Activated T-cell treated with anti-CD3 and anti-CD28 coated beads, Interleukin-2, amount 50 U/mL, for 4 hours (primary cell): ENCODE data around the gene IMMP2L. TPM values are rescaled to one million over a fixed set of nuclear protein-coding genes. Genes with fewer than 3 reads are reported as not detected.
"Not testable (repeated sequence)": the region's sequence is repeated elsewhere in the genome, so short reads cannot be mapped to it uniquely, and the experiment has no call there.

Source experiments
- ATAC-seq, 2 donors: fragments of 200-7000 bp; cut with Tn5 transposase; one replicate each; pipeline ENCODE4 v1.10.0; 2021
- DNase-seq: peaks from one replicate; pipeline ENCODE4 v3.0.0-alpha.2; 2020
- H3K27me3 Mint-ChIP-seq: one replicate; pipeline ENCODE4 v1.8.0; 2021; ENCODE audit warnings: low read depth, mixed read lengths
- H3K36me3 Mint-ChIP-seq: one replicate; pipeline ENCODE4 v1.8.0; 2022; ENCODE audit warnings: mixed read lengths; ENCODE audit not compliant: insufficient read depth
- H3K4me1 Mint-ChIP-seq: one replicate; pipeline ENCODE4 v1.8.0; 2021; ENCODE audit warnings: low read depth, mixed read lengths
- H3K4me3 Mint-ChIP-seq: one replicate; pipeline ENCODE4 v1.8.0; 2021; ENCODE audit warnings: mild to moderate bottlenecking, moderate library complexity, mixed read lengths
- H3K9me3 Mint-ChIP-seq: one replicate; pipeline ENCODE4 v1.8.0; 2021; ENCODE audit warnings: mixed read lengths
- total RNA-seq, 3 donors: library from RNA; stranded (reverse); gene quantifications; one replicate each; pipeline ENCODE4 v1.2.1, GENCODE V29; 2021

The IMMP2L gene
- total RNA-seq, 3 donors from 2014 or later: 18.7 to 22.9 (median 19.2) TPM

DNA sequence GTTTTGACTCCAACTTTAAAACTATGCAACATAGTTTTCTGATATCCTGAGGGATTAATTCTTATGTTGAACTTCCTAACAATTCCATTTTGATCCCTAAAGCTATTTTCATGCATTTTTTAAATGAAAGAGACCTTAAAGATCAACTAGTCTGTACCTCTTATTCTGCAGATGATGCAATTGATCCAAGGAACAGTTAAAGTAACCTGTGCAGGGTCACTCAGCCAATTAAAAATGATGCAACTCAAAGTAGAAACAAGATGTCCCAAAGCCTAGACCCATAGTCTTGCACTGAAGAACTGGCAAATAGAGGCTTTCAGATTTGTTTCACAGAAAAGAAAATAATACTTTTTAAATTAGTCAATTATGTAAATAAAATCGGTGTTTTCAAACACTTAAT lies 86.3 kb downstream of the IMMP2L start:
- no peaks in the 10 kb centered on the region for H3K27me3 Mint-ChIP-seq
- DNase-seq (no peak), ATAC-seq (no peak)
- H3K9me3 Mint-ChIP-seq: peaks cover 7% of the 10 kb centered on the region
- H3K4me1 Mint-ChIP-seq: no peaks in the 10 kb centered on the region
- H3K36me3 Mint-ChIP-seq: peaks cover 14% of the 10 kb centered on the region
- H3K4me3 Mint-ChIP-seq: no peak overlapping the region

DNA sequence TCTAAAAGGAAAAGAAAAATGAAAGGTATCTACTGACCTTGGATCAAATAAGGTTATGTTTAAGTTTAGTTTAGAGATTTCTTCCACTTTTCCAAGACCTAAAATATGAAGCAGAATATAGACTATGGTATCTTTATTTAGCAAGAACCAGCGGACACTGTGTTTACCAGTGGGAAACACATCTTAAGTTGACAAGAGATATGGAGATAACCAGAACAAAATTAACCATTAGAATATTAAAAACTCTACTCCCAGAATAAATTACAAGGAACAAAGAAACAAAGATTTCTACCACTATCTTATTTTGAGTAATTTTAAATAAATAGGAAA lies 86.9 kb downstream of the IMMP2L start:
- no peaks in the 10 kb centered on the region for H3K4me1 Mint-ChIP-seq
- no peaks in the 10 kb centered on the region for H3K27me3 Mint-ChIP-seq
- H3K4me3 Mint-ChIP-seq: no peak overlapping the region
- no peak for ATAC-seq
- peaks cover 17% of the 10 kb centered on the region for H3K36me3 Mint-ChIP-seq
- peaks cover 9% of the 10 kb centered on the region for H3K9me3 Mint-ChIP-seq
- DNase-seq: no peak

DNA sequence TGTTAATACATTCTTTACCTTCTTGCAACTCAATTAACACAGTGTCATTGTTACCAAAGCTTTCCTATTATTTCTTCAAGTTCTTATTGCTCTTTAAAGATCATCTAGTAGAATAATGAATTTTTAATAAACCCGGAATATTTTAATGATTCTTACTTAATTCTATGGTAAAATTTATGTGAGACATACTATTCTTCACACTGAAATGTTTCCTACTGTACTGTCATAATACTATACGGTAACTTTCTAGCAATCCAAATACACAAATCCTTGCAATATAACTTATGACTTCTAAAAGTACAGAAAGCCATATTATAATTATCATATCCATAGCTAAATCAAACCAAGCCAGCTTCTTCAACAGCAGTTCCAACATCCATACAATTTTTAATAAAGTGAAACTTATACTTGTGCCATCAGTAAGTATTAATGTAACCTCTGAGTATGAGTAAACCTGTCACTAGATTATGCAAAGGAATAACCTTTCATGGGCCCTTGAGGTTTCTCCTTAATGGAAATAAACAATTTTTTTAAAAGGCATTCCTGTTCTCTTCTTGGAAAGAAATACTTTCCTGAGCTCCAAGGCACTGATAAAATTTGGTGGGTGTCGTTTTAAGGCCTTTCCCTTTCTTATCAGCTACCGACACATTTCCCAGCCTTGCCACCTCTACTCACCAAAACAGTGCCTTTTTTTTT lies 87.4 kb downstream of the IMMP2L start:
- H3K9me3 Mint-ChIP-seq: peaks cover 9% of the 10 kb centered on the region
- H3K4me3 Mint-ChIP-seq: no peak overlapping the region
- no peaks in the 10 kb centered on the region for H3K4me1 Mint-ChIP-seq
- ATAC-seq (no peak), DNase-seq (no peak)
- no peaks in the 10 kb centered on the region for H3K27me3 Mint-ChIP-seq
- H3K36me3 Mint-ChIP-seq: peaks cover 17% of the 10 kb centered on the region

DNA sequence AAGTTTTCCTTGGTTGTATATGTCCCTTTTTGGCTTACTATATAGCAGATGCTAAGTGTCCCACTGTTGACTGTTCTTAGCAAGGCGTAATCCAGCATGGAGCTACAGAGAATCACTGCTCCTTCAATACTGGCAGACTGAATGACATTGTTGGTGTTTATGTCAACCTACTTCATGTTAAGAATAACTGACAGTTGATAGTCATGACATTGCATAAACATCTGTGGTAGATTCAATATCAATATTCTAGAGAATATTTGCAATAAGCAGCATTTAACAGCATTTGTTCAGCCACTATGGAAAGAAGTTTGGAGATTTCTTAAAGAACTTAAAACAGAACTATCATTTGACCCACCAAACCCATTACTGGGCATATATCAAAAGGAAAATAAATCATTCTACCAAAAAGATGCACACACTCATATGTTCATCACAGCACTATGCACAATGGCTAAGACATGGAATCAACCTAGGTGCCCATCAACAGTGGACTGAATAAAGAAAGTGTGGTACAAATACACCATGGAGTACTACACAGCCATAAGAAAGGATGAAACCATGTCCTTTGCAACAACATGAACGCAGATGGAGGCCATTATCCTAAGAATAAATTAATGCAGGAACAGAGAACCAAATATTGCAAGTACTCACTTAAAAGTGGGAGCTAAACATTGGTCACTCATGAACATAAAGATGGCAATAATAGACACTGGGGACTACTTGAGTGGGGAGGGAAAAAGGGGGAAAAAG lies 88.7 kb downstream of the IMMP2L start:
- DNase-seq (no peak), ATAC-seq (no peak)
- peaks cover 13% of the 10 kb centered on the region for H3K9me3 Mint-ChIP-seq
- H3K27me3 Mint-ChIP-seq: no peaks in the 10 kb centered on the region
- peaks cover 19% of the 10 kb centered on the region for H3K36me3 Mint-ChIP-seq
- H3K4me1 Mint-ChIP-seq: no peaks in the 10 kb centered on the region
- H3K4me3 Mint-ChIP-seq: no peak overlapping the region

DNA sequence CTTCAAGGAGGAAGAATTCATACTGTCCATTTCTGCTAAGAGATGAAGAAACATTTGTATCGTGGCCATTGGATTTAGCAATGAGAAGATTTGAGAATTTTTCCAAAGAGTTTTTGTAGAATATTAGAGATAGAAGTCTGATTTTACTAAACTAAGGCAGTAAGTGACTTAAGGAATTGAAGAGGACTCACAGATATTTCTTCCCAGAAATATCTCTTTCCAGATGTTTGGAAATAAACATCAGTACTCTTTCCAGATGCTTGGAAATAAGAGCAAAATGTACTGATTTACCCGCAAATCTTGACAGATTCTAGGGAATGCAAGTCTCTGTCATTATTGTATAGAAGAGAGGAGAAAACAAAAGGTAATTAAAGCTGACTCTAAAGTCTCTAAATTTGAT lies 91.3 kb downstream of the IMMP2L start:
- peaks cover 17% of the 10 kb centered on the region for H3K9me3 Mint-ChIP-seq
- no peaks in the 10 kb centered on the region for H3K27me3 Mint-ChIP-seq
- DNase-seq: no peak
- H3K4me1 Mint-ChIP-seq: no peaks in the 10 kb centered on the region
- no peak for ATAC-seq
- H3K36me3 Mint-ChIP-seq: peaks cover 17% of the 10 kb centered on the region
- no peak overlapping the region for H3K4me3 Mint-ChIP-seq

DNA sequence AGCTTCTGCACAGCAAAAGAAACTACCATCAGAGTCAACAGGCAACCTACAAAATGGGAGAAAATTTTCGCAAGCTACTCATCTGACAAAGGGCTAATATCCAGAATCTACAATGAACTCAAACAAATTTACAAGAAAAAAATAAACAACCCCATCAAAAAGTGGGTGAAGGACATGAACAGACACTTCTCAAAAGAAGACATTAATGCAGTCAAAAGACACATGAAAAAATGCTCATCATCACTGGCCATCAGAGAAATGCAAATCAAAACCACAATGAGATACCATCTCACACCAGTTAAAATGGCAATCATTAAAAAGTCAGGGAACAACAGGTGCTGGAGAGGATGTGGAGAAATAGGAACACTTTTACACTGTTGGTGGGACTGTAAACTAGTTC lies 92.4 kb downstream of the IMMP2L start:
- peaks cover 17% of the 10 kb centered on the region for H3K9me3 Mint-ChIP-seq
- not testable (repeated sequence) for DNase-seq, ATAC-seq, H3K4me1 Mint-ChIP-seq, H3K27me3 Mint-ChIP-seq, H3K4me3 Mint-ChIP-seq
- H3K36me3 Mint-ChIP-seq: peaks cover 17% of the 10 kb centered on the region

DNA sequence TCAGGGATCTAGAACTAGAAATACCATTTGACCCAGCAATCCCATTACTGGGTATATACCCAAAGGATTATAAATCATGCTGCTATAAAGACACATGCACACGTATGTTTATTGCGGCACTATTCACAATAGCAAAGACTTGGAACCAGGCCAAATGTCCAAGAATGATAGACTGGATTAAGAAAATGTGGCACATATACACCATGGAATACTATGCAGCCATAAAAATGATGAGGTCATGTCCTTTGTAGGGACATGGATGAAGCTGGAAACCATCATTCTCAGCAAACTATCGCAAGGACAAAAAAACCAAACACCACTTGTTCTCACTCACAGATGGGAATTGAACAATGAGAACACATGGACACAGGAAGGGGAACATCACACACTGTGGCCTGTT lies 96.5 kb downstream of the IMMP2L start:
- DNase-seq, H3K27me3 Mint-ChIP-seq, H3K9me3 Mint-ChIP-seq, H3K4me1 Mint-ChIP-seq, ATAC-seq, H3K4me3 Mint-ChIP-seq: not testable (repeated sequence)
- peaks cover 11% of the 10 kb centered on the region for H3K36me3 Mint-ChIP-seq

DNA sequence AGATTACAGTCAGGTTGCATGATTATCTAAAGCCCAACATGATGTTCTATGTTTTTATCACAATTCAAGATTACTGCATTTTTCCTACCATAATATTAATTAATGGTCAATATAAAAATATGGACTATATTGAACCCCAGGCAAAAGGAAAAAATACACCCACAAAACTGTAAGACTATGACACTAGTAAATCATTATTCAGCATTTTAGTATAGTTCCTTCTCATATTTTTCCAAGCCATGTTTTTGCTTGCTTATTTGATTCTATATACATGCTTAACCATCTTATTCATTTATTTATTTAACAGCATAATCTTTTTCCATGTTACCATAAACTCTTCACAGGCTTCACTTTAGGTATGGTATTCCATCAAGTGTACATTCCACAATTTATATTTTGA lies 101.6 kb downstream of the IMMP2L start:
- Mint-ChIP-seq H3K9me3 (no peaks in the 10 kb centered on the region), H3K4me3 (no peak overlapping the region), H3K27me3 (no peaks in the 10 kb centered on the region), H3K4me1 (no peaks in the 10 kb centered on the region), H3K36me3 (peaks cover 4% of the 10 kb centered on the region)
- ATAC-seq: no peak
- DNase-seq: no peak

DNA sequence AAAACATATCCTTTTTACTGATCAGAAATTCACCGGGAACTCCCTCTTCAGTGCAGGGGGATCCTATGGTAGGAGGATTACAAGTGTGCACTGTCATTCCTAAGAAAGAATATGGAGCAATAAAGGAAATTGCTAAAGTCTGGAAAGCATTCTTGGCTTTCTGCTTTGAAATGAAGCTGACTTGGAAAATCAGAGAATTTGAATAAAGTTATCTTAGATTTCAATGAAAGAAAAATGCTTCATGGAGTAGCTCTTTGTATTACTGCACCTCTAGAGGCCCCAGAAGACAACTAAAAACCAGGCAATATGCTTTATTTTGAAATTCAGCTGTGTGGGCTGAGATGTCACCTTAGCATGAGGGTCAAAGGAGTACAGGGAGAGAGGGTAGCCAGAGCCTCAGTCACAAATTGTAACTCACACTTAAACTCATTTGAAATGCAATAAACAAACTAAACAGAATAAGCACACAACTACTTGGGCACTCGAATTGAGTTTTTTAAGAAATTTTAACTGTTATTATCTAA lies 102.5 kb downstream of the IMMP2L start:
- DNase-seq (no peak), ATAC-seq (no peak)
- H3K9me3 Mint-ChIP-seq: no peaks in the 10 kb centered on the region
- H3K4me1 Mint-ChIP-seq: no peaks in the 10 kb centered on the region
- peaks cover 4% of the 10 kb centered on the region for H3K36me3 Mint-ChIP-seq
- H3K4me3 Mint-ChIP-seq: no peak overlapping the region
- no peaks in the 10 kb centered on the region for H3K27me3 Mint-ChIP-seq

DNA sequence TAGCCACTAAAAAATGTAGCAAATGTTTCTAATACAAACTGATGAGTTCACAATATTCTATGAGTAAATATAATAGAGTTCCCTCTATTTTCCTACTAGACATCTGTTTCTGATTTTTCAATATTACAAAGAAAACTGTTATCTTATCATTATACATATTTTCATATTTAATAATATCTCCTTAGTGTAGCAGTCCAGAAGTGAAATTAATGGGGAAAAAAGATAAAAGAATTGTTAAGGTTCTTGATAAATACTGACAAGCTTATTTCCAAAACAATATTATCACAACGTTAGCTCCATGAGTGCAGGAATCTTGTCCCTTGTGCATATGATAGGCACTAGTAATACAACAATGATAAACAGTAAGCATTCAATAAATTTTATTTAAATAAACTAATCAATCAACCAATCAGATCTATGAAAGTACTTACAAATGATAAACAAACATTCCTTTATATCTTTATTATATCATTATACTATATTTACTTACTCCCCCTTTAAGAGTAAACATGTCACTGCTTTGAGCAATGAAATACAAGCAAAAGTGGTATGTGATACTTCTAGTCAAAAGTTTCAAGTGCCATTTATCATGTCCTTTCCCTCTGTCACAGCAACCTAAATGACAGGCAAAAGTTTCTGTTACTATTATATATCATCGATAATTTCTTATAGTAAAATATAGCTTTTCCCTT lies 103.1 kb downstream of the IMMP2L start:
- H3K27me3 Mint-ChIP-seq: no peaks in the 10 kb centered on the region

DNA sequence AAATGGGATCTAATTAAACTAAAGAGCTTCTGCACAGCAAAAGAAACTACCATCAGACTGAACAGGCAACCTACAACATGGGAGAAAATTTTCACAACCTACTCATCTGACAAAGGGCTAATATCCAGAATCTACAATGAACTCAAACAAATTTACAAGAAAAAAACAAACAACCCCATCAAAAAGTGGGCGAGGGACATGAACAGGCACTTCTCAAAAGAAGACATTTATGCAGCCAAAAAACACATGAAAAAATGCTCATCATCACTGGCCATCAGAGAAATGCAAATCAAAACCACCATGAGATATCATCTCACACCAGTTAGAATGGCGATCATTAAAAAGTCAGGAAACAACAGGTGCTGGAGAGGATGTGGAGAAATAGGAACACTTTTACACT lies 111.6 kb downstream of the IMMP2L start:
- H3K36me3 Mint-ChIP-seq, ATAC-seq, H3K4me3 Mint-ChIP-seq, H3K27me3 Mint-ChIP-seq, H3K4me1 Mint-ChIP-seq, DNase-seq: not testable (repeated sequence)
- H3K9me3 Mint-ChIP-seq: peaks cover 11% of the 10 kb centered on the region

More for the DNA sequence above, 103.1 kb downstream of the IMMP2L start:
- H3K36me3 Mint-ChIP-seq: peaks cover 4% of the 10 kb centered on the region
- DNase-seq: no peak
- H3K9me3 Mint-ChIP-seq: no peaks in the 10 kb centered on the region
- H3K4me1 Mint-ChIP-seq: no peaks in the 10 kb centered on the region
- no peak overlapping the region for H3K4me3 Mint-ChIP-seq
- ATAC-seq: no peak

DNA sequence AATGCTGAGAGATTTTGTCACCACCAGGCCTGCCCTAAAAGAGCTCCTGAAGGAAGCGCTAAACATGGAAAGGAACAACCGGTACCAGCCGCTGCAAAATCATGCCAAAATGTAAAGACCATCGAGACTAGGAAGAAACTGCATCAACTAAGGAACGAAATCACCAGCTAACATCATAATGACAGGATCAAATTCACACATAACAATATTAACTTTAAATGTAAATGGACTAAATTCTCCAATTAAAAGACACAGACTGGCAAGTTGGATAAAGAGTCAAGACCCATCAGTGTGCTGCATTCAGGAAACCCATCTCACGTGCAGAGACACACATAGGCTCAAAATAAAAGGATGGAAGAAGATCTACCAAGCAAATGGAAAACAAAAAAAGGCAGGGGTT lies 114.8 kb downstream of the IMMP2L start:
- DNase-seq, H3K9me3 Mint-ChIP-seq, ATAC-seq, H3K4me3 Mint-ChIP-seq, H3K4me1 Mint-ChIP-seq, H3K27me3 Mint-ChIP-seq, H3K36me3 Mint-ChIP-seq: not testable (repeated sequence)

DNA sequence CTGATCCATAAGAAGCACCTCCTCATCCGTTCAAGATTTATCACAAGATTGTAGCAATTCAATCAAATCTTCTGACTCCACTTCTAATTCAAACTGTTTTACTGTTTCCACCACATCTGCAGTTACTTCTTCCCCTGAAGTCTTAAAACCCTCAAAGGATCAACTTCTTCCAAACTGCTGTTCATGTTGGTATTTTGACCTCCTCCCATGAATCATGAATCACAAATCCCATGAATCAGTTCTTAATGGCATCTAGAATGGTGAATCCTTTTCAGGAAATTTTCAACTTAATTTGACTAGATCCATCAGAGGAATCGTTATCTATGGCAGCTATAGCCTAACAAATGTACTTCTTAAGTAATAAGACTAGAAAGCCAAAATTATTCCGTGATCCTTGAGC lies 122.3 kb downstream of the IMMP2L start:
- Mint-ChIP-seq H3K27me3 (no peaks in the 10 kb centered on the region), H3K4me3 (no peak overlapping the region)

DNA sequence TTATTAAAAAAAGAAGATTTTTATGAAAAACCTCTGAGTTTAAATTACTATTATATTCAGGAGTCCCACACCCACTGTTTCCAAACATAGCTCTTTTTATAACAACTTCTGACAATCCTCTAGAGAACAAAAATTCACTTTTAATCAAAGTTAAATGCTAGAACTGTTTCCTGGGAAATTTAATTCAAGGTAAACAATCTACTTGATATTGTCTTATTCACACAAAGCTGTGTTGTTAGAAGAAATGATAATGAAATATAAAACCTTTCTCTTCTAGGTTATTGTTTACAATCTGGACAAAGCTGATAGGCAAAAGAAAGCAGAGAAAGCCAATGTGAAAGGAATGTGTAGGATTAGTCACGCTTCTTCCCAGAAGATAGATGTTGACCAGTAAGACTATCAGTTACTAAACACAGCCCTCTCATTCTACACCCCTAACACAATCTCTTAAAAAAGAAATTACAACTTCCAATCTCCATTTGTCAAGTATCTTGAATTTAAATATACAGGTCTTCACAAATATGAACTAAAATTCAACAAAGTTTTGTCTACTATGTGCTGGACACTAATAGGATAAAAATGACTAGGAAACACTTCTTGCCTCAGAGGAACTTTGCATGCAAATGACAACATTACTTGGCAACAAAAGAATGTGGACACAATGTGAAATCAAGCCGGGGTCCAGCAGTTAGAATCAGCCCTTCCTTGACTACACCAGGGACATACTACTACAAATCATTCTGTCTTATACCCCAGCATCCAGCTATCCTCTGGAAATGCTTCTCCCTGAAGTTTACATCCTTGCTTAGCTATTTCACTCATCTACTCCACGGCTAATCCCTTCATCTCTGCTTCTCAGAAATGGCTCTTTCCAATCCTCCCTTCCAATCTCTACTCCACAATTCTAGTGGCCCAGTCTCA lies 123.7 kb downstream of the IMMP2L start:
- no peak for ATAC-seq
- peaks cover 30% of the 10 kb centered on the region for H3K36me3 Mint-ChIP-seq
- peaks cover 20% of the 10 kb centered on the region for H3K9me3 Mint-ChIP-seq
- H3K4me3 Mint-ChIP-seq: no peak overlapping the region
- H3K4me1 Mint-ChIP-seq: no peaks in the 10 kb centered on the region
- no peaks in the 10 kb centered on the region for H3K27me3 Mint-ChIP-seq
- no peak for DNase-seq

More for the DNA sequence above, 122.3 kb downstream of the IMMP2L start:
- Mint-ChIP-seq H3K4me1 (no peaks in the 10 kb centered on the region), H3K9me3 (peaks cover 16% of the 10 kb centered on the region), H3K36me3 (peaks cover 21% of the 10 kb centered on the region)
- ATAC-seq (no peak), DNase-seq (no peak)
